ENCODE measurements around the gene UBR2.

UBR2 gene

GRCh38 chr6:42740725-42741124 is 176.9 kb downstream of the UBR2 start:
- H3K4me3 ChIP-seq (ENCODE audit: low read depth in 1 of 2, low read length in 2 of 2): no peak overlapping the region
- no peak overlapping the region for H3K27ac ChIP-seq (ENCODE audit: low read length)
- no peaks in the 10 kb centered on the region for H3K27me3 ChIP-seq (ENCODE audit: insufficient read depth, low read length, poor library complexity)
- DNase-seq: no peak
- no peak for TF ChIP-seq EZH2 (IDR thresholded peaks at IDR 0.05; ENCODE audit: borderline replicate concordance, low read depth, low read length, severe bottlenecking)
- TF ChIP-seq, protein P1, sequence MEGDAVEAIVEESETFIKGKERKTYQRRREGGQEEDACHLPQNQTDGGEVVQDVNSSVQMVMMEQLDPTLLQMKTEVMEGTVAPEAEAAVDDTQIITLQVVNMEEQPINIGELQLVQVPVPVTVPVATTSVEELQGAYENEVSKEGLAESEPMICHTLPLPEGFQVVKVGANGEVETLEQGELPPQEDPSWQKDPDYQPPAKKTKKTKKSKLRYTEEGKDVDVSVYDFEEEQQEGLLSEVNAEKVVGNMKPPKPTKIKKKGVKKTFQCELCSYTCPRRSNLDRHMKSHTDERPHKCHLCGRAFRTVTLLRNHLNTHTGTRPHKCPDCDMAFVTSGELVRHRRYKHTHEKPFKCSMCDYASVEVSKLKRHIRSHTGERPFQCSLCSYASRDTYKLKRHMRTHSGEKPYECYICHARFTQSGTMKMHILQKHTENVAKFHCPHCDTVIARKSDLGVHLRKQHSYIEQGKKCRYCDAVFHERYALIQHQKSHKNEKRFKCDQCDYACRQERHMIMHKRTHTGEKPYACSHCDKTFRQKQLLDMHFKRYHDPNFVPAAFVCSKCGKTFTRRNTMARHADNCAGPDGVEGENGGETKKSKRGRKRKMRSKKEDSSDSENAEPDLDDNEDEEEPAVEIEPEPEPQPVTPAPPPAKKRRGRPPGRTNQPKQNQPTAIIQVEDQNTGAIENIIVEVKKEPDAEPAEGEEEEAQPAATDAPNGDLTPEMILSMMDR (IDR thresholded peaks at IDR 0.05; ENCODE audit: borderline replicate concordance, extremely low read depth, low read length, poor library complexity, severe bottlenecking): no peak
- no peak for ATAC-seq (ENCODE audit: insufficient read depth, low read depth)
- no peaks in the 10 kb centered on the region for H3K9me3 ChIP-seq (ENCODE audit: insufficient read depth, low read length, severe bottlenecking)
- H2AFZ ChIP-seq (ENCODE audit: low read depth, low read length): no peak overlapping the region
- H3K36me3 ChIP-seq (ENCODE audit: insufficient read depth, low read length): peaks cover 3% of the 10 kb centered on the region; the same call in 1 of the 2 replicates
- peaks cover 19% of the 10 kb centered on the region for H3K79me2 ChIP-seq (ENCODE audit: insufficient read depth, low read length)
- no peak overlapping the region for H3K4me2 ChIP-seq (ENCODE audit: insufficient read depth, low read length)
- H3K4me1 ChIP-seq (ENCODE audit: insufficient read depth, low read length): peaks cover 16% of the 10 kb centered on the region
- H4K20me1 ChIP-seq (ENCODE audit: insufficient read depth, low read length): peaks cover 18% of the 10 kb centered on the region
- no peak overlapping the region for H3K9ac ChIP-seq (ENCODE audit: low read depth, low read length)

DNA sequence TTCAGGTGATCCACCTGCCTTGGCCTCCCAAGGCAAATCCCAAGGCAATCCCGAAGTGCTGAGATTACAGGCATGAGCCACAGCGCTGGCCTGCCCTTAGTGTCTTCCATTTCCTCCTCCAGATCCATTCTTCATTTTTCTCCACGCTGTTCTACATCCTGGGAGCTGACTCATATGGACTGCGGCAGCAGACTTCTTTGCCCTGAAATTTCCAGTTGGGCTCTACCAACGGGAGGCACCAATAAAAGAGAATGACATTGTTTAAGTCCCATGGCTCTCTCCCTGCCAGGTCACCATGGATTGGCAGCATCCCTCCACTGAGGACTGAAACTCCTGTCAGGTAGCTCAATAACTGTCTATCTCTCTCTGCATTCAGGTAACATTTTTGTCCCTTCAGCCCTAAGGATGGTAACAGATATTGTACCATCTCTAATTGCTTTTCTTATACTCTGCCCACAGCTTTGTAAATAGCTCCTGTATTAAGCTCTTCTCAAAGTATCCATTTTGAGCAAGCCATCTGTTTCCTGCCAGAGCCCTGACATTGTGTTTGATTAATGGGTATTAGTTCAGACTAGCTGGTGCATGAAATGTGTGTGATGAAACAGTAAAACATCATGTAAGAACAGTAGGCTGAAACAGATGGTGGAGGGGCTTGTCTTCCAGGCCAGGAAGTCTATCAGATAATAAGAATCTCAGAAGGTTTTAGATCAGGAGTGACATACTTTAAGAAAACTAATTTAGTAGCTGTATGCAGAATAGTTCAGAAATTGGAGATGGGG is 178.5 kb downstream of the UBR2 start:
- no peak overlapping the region for H3K4me3 ChIP-seq (ENCODE audit: low read depth in 1 of 2, low read length in 2 of 2)
- no peak for TF ChIP-seq EZH2 (IDR thresholded peaks at IDR 0.05; ENCODE audit: borderline replicate concordance, low read depth, low read length, severe bottlenecking)
- TF ChIP-seq, protein P1 (IDR thresholded peaks at IDR 0.05; ENCODE audit: borderline replicate concordance, extremely low read depth, low read length, poor library complexity, severe bottlenecking): no peak
- H2AFZ ChIP-seq (ENCODE audit: low read depth, low read length): no peak overlapping the region
- H3K4me1 ChIP-seq (ENCODE audit: insufficient read depth, low read length): peaks cover 19% of the 10 kb centered on the region
- H3K9ac ChIP-seq (ENCODE audit: low read depth, low read length): no peak overlapping the region
- H3K27me3 ChIP-seq (ENCODE audit: insufficient read depth, low read length, poor library complexity): no peaks in the 10 kb centered on the region
- H3K9me3 ChIP-seq (ENCODE audit: insufficient read depth, low read length, severe bottlenecking): no peaks in the 10 kb centered on the region
- ATAC-seq (ENCODE audit: insufficient read depth, low read depth): no peak
- no peak for DNase-seq
- H3K27ac ChIP-seq (ENCODE audit: low read length): no peak overlapping the region
- H4K20me1 ChIP-seq (ENCODE audit: insufficient read depth, low read length): peaks cover 18% of the 10 kb centered on the region
- peaks cover 3% of the 10 kb centered on the region; the same call in 1 of the 2 replicates for H3K36me3 ChIP-seq (ENCODE audit: insufficient read depth, low read length)
- H3K79me2 ChIP-seq (ENCODE audit: insufficient read depth, low read length): peaks cover 21% of the 10 kb centered on the region
- H3K4me2 ChIP-seq (ENCODE audit: insufficient read depth, low read length): no peak overlapping the region
